NCI-H1092 (cell line): ENCODE data around the gene FTCD.
"Not testable (repeated sequence)": the region's sequence is repeated elsewhere in the genome, so short reads cannot be mapped to it uniquely, and the experiment has no call there.

Experiments
- DNase-seq: peaks from one replicate; lab custom pipeline; 2025; lab: John Stamatoyannopoulos, UW

Gene FTCD

GRCh38 chr21:46154155-46154954, 1.0 kb downstream of the FTCD start:
- DNase-seq, result no peak

- peak; percentile 38 for DNase-seq
Measured at GRCh38 chr21:46153247-46154154, 1.9 kb downstream of the FTCD start.

DNA sequence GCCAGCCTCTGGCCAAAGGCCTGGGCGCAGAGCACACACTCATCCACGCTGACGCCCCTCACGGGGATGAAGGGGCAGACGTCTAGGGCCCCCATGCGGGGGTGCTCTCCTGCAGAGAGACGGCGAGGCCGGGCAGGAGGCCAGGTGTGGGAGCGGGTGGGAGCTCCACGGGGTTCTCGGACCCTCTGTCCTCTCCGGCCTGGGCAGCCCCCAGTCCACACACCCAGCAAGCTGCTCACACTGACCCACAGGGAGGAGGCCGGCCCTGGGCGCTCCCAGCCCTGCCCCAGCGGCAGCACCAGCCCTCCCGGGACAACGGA, 2.5 kb downstream of the FTCD start:
- no peak for DNase-seq

DNA sequence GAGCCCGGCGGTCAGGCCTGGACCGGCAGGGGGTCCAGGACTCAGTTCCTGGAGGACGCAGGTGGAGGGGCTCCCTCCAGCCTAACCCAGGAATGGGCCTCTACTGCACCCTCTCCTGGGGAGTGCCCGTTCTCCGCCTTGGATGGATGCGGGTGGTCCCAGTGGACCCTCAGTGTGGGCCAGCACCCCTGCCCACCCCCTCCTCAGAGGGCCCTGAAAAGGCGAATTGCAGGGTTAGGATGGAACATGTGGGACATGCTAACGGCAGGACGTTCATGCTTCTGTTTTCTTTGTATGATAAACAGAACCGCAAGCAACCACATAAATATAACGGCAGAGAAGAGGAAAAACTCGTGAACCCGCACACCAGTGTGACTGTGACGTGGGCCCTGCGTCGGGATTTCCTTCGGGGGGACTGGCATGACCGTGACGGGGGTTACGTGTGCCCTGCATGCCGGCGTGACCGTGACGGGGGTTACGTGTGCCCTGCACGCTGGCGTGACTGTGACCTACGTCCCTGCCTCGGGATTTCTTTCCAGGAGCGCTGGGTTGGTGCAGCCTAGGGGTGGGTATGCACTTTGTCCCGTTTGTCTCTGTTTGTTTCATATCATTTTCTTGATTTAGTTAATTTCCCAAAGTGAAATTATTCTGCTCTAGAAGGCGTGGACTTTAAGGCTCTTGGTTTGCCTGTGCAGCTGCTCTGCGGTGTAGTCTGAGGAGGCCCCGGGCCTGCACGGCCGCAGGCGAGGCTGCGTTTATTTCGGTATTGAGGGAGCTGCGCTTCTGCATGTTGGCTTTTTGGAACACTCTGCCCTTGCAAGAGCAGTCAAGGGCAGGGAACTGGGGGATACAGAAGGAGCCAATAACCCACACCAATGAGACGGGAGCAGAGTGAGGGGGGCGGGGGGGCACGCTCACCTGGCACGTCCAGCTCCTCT, 3.1 kb downstream of the FTCD start:
- no peak for DNase-seq

- DNase-seq, result no peak
Measured at GRCh38 chr21:46151261-46151988, 4.0 kb downstream of the FTCD start.

GRCh38 chr21:46150491-46151121, 4.8 kb downstream of the FTCD start:
- DNase-seq, result no peak

DNA sequence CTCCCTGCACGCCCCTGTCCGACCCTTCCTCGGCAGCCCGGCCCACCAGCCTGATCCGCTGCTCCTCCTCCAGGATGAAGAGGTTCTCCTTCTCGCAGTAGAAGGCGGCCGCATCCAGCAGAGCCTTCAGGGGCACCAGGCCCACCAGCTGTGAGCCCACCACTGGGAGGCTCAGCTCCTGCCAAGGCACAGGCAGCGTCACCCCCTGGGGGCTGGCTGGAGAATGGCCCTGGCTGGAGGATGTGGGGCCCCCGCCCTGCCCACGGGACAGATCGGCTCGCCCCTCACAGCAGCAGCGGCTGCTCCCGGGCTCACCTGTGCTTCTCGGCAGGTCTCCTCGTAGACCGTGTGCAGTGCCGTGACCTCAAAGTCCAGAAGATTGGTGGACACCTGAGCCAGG, 5.3 kb downstream of the FTCD start:
- DNase-seq, result no peak

DNA sequence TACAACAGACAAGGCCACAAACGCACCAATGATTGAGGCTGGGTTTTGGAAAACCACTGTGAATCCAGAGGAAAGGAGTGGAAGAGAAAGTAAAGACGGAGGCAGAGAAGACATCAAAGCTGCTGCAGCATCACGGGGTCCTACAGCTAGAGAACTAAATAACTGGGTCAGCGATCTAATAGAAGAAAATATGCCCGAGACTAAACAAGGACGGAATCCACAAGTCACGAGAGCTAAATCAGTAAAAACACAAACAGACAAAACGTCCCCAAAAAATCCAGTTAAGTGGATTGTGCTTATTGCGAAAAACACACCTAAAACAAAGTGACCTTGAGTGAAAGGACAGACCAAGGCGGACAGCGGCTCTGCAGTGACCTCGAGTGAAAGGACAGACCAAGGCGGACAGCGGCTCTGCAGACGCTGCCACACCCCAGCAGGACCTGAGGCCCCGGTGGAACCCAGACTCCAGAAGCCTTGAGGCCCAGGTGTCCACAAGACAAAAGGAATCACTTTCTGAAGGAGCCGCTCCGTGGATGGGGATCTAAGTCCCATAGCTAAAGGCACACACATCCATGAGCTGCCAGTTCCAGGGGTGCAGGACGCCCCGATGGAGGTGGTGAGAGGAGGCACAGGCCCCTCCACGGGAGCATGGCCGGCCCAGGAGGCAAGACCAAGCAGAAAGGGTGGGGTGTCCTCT, 6.0 kb downstream of the FTCD start:
- no peak for DNase-seq

DNA sequence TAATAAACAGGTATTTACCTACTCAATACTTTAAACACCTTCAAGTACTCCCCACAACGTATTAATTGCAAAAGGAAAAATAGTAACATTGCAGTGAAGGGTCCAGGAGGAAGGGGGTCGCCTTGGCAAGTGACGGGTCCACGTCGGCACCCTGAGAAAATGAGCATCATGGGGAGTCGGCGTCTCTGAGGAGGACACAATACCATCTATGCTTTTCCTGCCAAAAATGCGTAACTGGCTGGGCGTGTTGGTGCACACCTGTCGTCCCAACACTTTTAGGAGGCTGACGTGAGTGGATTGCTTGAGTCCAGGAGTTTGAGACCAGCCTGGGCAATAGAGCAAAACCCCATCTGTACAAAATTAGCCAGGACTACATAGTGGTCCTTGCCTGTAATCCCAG, 7.3 kb downstream of the FTCD start:
- no peak for DNase-seq

- not testable (repeated sequence) for DNase-seq
Measured at GRCh38 chr21:46147429-46147828, 8.0 kb downstream of the FTCD start.

DNA sequence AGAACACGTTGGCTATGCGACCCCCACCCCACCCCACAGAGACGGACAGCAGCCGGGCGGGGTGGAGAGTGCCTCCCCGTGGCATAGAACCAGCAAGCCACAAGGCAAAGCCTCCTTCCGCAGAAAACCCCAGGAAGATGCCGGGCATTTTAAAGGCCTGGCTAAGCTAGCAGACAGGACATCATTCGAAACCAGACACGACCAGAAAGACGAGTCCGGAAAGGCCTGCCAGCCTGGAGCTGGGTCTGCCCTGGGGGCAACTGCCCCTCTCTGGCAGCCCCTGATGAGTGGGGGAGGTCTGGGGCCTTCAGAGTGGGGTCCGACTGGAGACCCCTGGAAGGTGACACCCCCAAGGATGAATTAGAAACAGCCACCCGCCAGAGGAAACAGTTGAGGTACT, 8.5 kb downstream of the FTCD start:
- no peak for DNase-seq

GRCh38 chr21:46145840-46146691, 9.3 kb downstream of the FTCD start:
- DNase-seq, result no peak

DNA sequence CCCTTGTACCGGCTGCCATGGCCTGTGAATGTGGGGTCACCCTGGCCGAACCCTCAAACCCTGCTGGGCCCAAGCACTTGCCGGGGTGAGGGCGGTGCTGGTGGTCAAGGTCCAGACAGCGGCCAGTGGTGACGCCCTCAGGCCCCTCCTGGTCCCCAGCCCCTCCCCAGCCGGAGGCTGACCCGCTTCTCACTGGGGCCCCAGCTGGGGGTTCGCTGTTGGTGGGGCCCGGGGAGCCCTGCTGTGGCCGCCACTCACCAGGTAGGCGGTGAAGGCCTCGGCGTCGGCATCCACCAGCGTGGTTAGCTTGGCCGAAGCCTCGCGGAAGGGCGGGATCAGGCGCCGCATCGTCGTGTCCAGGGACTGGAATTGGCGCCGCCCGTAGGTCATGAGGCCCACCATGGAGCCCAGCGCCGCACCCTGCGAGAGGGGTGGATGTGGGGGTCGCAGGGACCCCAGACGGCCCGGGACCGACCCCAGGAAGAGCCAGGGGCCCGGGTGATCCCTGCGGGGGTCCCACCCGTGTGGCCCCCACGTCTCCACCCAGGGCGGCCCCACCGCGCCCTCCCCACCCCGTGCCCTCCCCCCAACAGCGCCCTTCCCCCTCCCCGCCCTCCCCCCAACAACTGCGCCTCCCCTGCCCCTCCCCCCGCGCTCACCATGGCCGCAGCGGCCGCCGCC, 10.1 kb downstream of the FTCD start:
- no peak for DNase-seq

DNA sequence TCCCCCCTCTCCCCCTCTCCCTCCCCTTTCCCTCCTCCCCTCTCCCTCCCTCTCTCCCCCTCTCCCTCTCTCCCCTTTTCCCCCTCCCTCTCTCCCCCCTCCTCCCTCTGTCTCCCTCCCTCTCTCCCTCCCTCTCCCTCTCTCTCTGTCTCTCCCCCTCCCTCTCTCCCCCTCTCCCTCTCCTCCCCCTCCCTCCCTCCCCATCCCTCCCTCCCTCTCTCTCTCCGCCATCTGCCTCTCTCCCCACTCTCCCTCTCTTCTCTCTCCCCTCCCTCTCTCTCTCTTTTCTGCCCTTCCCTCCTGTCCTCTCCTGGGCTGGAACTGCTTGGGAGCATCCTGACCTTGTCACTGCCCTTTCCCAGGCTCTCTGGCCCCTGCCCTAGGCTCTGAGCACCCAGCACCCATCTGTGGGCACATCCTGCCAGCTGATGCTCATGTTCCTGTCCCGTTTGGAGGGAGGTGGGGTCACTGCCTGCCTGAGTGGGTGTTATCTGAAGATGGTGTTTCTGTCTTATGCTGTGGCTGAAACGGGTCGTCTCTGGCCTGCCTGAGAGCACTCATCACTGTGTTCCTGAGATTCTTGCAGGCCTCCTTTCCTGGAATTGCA, 10.8 kb downstream of the FTCD start:
- DNase-seq, result no peak

DNA sequence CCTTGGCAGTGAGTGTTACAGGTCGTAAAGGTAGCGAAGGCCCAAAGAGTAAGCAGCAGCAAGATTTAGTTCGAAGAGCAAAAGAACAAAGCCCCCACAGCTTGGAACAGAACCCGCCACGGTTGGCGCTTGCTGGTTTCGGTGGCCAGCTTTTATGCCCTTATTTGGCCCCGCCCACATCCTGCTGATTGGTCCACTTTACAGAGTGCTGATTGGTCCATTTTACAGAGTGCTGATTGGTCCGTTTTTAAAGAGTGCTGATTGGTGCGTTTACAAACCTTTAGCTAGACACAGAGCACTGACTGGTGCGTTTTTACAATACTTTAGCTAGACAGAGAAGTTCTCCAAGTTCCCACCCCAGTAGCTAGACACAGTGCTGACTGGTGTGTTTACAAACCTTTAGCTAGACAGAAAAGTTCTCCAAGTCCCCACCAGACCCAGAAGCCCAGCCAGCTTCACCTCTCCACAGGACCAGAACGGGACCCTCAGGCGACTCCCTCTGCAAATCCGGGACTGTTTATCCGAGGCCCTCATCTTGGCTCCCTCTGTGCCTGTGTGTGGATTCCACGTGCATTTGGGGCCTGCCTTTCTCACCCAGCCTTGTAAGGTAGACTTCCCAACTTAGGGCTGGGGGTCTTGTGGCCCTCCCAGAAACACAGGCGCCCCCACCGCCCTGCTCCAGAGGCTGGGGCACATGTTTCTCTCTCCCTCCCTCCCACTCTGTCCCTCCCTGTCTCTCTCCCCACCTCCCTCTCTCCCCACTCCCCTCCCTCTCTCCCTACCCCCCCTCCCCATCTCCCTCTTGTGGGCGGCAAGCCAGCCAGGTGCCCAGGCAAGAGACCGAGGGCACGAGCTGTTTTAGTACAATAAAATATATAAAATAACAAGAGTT, 12.6 kb downstream of the FTCD start:
- DNase-seq, result no peak

DNA sequence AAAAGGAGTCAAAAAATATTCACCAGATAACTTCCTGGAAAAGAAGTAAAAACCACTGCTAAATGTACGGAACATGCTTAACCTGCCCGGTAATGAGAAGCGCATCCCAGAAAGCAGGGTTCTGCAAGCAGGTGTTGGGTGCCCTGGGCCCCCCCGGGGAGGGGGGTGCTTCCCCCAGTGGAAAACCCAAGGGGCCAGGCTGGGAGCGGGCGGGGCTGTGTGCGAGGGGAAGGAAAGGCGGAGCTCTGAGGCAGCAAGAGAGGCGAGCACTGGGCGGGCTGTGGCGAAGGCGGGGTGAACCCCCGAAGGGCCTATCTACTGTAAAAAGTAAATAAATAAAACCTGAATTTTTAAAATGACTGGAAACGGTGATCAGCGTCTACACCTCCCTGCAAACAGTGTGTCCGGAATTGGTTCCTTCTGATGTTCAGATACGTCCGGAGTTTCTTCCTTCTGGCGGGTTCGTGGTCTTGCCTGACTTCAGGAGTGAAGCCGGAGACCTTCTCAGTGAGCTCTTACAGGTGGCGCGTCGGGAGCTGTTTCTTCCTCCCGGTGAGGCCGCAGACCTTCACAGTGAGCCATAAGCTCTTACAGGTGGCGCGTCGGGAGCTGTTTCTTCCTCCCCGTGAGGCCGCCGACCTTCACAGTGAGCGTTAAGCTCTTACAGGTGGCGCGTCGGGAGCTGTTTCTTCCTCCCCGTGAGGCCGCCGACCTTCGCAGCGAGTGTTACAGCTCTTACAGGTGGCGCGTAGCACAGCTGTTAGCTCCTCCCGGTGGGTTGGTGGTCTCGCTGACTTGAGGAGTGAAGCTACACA, 13.4 kb downstream of the FTCD start:
- no peak for DNase-seq
